Measurements from ENCODE around the gene DLG2.

DNA sequence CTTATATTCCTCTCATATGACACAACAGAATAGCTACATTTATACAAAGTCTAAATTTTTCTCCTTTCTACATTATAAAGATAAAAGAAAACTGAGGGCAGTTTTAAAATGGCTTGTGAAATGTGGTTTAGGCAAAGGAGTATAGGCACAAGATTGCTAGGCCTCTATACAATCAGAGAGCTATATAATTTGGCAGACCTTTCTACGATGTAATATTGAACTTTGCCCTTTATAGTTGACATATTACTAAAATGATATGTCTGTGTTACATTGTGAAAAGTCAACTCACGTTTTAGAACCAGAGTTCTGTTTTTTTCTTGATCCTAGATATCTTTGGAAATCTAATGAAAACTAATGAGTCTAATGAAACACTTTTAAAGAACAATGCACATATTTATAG, 430.2 kb downstream of the DLG2 start:
- TF ChIP-seq EP300 (IDR thresholded peaks at IDR 0.05; ENCODE audit: borderline replicate concordance) (no peak), RAD21 (IDR thresholded peaks at IDR 0.05; ENCODE audit: low read depth) (no peak), TCF12 (IDR thresholded peaks at IDR 0.05; ENCODE audit: low read depth) (no peak), ZBTB7A (IDR thresholded peaks at IDR 0.05; ENCODE audit: low read depth) (no peak)
- TF ChIP-seq, protein P1, sequence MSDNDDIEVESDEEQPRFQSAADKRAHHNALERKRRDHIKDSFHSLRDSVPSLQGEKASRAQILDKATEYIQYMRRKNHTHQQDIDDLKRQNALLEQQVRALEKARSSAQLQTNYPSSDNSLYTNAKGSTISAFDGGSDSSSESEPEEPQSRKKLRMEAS (IDR thresholded peaks at IDR 0.05), result no peak
